OCI-LY7 (cell line): Measurements from ENCODE around the gene ANKS1B.

ENCODE experiments used
- CTCF ChIP-seq: fragments of 200-600 bp; sonication (generic); conservative IDR thresholded peaks from 2 replicates; pipeline ENCODE4 v1.5.1; 2014; ENCODE audit warnings: mild to moderate bottlenecking, antibody characterized with exemption, low read length, moderate library complexity, mixed read lengths
- EZH2phosphoT487 ChIP-seq: fragments of 200-600 bp; sonication (generic); IDR thresholded peaks from 2 replicates; pipeline ENCODE4 v1.6.1; 2018; ENCODE audit warnings: low read depth, borderline replicate concordance, mild to moderate bottlenecking, mixed run types, antibody characterized with exemption, low read length, moderate library complexity, mixed read lengths

- TF ChIP-seq CTCF = no peak
- no peak for TF ChIP-seq EZH2phosphoT487
Observed at GRCh38 chr12:99911967-99912366, 72.8 kb downstream of the ANKS1B start.
